Measurements from ENCODE around the gene MLKL. TPM values are rescaled to one million over a fixed set of nuclear protein-coding genes. Genes with fewer than 3 reads are reported as not detected.
A peak's percentile ranks its signal among the peaks of the same experiment; 100 is the strongest.

Gene MLKL
- total RNA-seq, 1 experiment from 2014 or later = 4.3 TPM

DNA sequence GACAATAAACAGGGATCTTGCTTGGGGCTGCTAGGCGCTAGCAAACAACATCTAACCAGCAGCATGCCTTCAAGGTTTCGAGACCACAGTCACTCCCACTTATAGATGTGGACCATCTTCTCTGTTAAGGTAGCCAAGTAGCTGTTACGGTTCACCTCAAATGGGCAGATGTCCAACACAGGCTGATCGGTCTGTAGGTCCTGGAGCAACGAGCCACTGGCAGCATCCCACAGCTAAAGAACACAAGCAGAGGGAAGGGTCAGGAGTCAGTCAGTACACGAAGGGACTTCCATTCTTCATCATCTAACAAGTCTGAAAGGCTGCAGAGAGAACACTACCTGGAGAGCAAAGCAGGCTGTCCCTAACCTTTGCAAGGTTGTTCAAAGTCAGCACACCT, 76.8 kb downstream of the MLKL start (continued):
- TF ChIP-seq HMGA2 (CRISPR knock-in tag; IDR thresholded peaks at IDR 0.05) (no peak), ATF1 (CRISPR knock-in tag; IDR thresholded peaks at IDR 0.05) (no peak)
- TF ChIP-seq, protein P1, sequence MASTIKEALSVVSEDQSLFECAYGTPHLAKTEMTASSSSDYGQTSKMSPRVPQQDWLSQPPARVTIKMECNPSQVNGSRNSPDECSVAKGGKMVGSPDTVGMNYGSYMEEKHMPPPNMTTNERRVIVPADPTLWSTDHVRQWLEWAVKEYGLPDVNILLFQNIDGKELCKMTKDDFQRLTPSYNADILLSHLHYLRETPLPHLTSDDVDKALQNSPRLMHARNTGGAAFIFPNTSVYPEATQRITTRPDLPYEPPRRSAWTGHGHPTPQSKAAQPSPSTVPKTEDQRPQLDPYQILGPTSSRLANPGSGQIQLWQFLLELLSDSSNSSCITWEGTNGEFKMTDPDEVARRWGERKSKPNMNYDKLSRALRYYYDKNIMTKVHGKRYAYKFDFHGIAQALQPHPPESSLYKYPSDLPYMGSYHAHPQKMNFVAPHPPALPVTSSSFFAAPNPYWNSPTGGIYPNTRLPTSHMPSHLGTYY (CRISPR knock-in tag; IDR thresholded peaks at IDR 0.05) = no peak
- TF ChIP-seq, protein P2, sequence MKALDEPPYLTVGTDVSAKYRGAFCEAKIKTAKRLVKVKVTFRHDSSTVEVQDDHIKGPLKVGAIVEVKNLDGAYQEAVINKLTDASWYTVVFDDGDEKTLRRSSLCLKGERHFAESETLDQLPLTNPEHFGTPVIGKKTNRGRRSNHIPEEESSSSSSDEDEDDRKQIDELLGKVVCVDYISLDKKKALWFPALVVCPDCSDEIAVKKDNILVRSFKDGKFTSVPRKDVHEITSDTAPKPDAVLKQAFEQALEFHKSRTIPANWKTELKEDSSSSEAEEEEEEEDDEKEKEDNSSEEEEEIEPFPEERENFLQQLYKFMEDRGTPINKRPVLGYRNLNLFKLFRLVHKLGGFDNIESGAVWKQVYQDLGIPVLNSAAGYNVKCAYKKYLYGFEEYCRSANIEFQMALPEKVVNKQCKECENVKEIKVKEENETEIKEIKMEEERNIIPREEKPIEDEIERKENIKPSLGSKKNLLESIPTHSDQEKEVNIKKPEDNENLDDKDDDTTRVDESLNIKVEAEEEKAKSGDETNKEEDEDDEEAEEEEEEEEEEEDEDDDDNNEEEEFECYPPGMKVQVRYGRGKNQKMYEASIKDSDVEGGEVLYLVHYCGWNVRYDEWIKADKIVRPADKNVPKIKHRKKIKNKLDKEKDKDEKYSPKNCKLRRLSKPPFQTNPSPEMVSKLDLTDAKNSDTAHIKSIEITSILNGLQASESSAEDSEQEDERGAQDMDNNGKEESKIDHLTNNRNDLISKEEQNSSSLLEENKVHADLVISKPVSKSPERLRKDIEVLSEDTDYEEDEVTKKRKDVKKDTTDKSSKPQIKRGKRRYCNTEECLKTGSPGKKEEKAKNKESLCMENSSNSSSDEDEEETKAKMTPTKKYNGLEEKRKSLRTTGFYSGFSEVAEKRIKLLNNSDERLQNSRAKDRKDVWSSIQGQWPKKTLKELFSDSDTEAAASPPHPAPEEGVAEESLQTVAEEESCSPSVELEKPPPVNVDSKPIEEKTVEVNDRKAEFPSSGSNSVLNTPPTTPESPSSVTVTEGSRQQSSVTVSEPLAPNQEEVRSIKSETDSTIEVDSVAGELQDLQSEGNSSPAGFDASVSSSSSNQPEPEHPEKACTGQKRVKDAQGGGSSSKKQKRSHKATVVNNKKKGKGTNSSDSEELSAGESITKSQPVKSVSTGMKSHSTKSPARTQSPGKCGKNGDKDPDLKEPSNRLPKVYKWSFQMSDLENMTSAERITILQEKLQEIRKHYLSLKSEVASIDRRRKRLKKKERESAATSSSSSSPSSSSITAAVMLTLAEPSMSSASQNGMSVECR (CRISPR knock-in tag; IDR thresholded peaks at IDR 0.05; ENCODE audit: borderline replicate concordance) = no peak

DNA sequence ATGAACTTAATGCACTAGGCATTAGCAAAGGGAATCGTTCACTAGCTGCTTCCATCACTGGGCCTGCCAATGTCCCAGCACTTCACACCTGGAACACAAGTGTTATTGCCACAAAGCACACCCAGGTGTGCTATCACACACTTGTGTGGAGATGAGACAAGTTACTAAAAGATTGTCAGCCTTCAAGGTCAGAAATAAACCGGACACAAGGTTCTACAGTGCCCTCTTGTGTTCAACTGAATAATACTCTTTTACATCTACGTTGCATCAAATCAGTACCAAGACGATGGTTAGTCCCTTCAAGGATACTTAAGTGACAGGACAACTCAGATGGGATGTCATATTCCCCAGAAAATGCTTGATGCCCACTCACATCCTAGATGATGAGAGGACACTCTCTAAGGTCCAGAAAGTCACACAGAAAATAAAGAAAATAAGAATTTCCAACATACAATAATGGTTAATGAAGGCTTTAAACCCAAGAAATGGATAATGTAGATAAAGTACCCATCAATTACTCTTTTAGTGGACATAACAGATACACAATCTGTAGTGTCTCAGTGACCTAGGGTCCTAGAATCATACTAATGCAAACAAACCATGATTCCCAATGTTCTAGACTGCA, 77.3 kb downstream of the MLKL start:
- POLR2A ChIA-PET = no interaction called here
- Mint-ChIP-seq H3K36me3 (peaks cover 76% of the 10 kb centered on the region), H3K9me3 (no peaks in the 10 kb centered on the region), H3K4me1 (peaks cover 16% of the 10 kb centered on the region), H3K27ac (peak overlapping the region; percentile 92), H3K4me3 (no peak overlapping the region), H3K27me3 (ENCODE audit: low read depth) (no peaks in the 10 kb centered on the region)
- CTCF ChIA-PET = interaction anchor here (0.9 to 1.3 kb wide), 2 partner anchors 16 to 20 kb away, joined by 3 to 4 read pairs; partner anchors contain the start of gene GLG1
- ATAC-seq (peak; percentile 57), DNase-seq (ENCODE audit: low spot score) (no peak)
- TF ChIP-seq TCF7 (CRISPR knock-in tag; IDR thresholded peaks at IDR 0.05; ENCODE audit: low read depth) = no peak
- TF ChIP-seq CREB1 (CRISPR knock-in tag; IDR thresholded peaks at IDR 0.05) = no peak
- no peak for TF ChIP-seq TEAD4 (CRISPR knock-in tag; IDR thresholded peaks at IDR 0.05)
- TF ChIP-seq, protein P3, sequence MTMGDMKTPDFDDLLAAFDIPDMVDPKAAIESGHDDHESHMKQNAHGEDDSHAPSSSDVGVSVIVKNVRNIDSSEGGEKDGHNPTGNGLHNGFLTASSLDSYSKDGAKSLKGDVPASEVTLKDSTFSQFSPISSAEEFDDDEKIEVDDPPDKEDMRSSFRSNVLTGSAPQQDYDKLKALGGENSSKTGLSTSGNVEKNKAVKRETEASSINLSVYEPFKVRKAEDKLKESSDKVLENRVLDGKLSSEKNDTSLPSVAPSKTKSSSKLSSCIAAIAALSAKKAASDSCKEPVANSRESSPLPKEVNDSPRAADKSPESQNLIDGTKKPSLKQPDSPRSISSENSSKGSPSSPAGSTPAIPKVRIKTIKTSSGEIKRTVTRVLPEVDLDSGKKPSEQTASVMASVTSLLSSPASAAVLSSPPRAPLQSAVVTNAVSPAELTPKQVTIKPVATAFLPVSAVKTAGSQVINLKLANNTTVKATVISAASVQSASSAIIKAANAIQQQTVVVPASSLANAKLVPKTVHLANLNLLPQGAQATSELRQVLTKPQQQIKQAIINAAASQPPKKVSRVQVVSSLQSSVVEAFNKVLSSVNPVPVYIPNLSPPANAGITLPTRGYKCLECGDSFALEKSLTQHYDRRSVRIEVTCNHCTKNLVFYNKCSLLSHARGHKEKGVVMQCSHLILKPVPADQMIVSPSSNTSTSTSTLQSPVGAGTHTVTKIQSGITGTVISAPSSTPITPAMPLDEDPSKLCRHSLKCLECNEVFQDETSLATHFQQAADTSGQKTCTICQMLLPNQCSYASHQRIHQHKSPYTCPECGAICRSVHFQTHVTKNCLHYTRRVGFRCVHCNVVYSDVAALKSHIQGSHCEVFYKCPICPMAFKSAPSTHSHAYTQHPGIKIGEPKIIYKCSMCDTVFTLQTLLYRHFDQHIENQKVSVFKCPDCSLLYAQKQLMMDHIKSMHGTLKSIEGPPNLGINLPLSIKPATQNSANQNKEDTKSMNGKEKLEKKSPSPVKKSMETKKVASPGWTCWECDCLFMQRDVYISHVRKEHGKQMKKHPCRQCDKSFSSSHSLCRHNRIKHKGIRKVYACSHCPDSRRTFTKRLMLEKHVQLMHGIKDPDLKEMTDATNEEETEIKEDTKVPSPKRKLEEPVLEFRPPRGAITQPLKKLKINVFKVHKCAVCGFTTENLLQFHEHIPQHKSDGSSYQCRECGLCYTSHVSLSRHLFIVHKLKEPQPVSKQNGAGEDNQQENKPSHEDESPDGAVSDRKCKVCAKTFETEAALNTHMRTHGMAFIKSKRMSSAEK (CRISPR knock-in tag; IDR thresholded peaks at IDR 0.05; ENCODE audit: borderline replicate concordance) = no peak
- TF ChIP-seq, protein P4, sequence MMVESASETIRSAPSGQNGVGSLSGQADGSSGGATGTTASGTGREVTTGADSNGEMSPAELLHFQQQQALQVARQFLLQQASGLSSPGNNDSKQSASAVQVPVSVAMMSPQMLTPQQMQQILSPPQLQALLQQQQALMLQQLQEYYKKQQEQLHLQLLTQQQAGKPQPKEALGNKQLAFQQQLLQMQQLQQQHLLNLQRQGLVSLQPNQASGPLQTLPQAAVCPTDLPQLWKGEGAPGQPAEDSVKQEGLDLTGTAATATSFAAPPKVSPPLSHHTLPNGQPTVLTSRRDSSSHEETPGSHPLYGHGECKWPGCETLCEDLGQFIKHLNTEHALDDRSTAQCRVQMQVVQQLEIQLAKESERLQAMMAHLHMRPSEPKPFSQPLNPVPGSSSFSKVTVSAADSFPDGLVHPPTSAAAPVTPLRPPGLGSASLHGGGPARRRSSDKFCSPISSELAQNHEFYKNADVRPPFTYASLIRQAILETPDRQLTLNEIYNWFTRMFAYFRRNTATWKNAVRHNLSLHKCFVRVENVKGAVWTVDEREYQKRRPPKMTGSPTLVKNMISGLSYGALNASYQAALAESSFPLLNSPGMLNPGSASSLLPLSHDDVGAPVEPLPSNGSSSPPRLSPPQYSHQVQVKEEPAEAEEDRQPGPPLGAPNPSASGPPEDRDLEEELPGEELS (CRISPR knock-in tag; IDR thresholded peaks at IDR 0.05) = no peak
- TF ChIP-seq, protein P5, sequence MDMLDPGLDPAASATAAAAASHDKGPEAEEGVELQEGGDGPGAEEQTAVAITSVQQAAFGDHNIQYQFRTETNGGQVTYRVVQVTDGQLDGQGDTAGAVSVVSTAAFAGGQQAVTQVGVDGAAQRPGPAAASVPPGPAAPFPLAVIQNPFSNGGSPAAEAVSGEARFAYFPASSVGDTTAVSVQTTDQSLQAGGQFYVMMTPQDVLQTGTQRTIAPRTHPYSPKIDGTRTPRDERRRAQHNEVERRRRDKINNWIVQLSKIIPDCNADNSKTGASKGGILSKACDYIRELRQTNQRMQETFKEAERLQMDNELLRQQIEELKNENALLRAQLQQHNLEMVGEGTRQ (CRISPR knock-in tag; IDR thresholded peaks at IDR 0.05) = no peak
- TF ChIP-seq ETV6 (CRISPR knock-in tag; IDR thresholded peaks at IDR 0.05) = no peak
- no peak for TF ChIP-seq ZNF138 (CRISPR knock-in tag; conservative IDR thresholded peaks at IDR 0.05)
- TF ChIP-seq, protein P6, sequence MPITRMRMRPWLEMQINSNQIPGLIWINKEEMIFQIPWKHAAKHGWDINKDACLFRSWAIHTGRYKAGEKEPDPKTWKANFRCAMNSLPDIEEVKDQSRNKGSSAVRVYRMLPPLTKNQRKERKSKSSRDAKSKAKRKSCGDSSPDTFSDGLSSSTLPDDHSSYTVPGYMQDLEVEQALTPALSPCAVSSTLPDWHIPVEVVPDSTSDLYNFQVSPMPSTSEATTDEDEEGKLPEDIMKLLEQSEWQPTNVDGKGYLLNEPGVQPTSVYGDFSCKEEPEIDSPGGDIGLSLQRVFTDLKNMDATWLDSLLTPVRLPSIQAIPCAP (CRISPR knock-in tag; IDR thresholded peaks at IDR 0.05) = no peak
- TF ChIP-seq GABPB1 (CRISPR knock-in tag; IDR thresholded peaks at IDR 0.05) = no peak
- TF ChIP-seq, protein P7, sequence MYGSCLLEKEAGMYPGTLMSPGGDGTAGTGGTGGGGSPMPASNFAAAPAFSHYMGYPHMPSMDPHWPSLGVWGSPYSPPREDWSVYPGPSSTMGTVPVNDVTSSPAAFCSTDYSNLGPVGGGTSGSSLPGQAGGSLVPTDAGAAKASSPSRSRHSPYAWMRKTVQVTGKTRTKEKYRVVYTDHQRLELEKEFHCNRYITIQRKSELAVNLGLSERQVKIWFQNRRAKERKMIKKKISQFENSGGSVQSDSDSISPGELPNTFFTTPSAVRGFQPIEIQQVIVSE (CRISPR knock-in tag; IDR thresholded peaks at IDR 0.05; ENCODE audit: borderline replicate concordance) = no peak
- TF ChIP-seq, protein P8, sequence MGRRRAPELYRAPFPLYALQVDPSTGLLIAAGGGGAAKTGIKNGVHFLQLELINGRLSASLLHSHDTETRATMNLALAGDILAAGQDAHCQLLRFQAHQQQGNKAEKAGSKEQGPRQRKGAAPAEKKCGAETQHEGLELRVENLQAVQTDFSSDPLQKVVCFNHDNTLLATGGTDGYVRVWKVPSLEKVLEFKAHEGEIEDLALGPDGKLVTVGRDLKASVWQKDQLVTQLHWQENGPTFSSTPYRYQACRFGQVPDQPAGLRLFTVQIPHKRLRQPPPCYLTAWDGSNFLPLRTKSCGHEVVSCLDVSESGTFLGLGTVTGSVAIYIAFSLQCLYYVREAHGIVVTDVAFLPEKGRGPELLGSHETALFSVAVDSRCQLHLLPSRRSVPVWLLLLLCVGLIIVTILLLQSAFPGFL (CRISPR knock-in tag; IDR thresholded peaks at IDR 0.05; ENCODE audit: borderline replicate concordance) = no peak
- no peak for TF ChIP-seq KAT7 (CRISPR knock-in tag; IDR thresholded peaks at IDR 0.05; ENCODE audit: borderline replicate concordance)

Measured in WTC11 (cell line).